ENCODE data around the gene VPS54.

DNA sequence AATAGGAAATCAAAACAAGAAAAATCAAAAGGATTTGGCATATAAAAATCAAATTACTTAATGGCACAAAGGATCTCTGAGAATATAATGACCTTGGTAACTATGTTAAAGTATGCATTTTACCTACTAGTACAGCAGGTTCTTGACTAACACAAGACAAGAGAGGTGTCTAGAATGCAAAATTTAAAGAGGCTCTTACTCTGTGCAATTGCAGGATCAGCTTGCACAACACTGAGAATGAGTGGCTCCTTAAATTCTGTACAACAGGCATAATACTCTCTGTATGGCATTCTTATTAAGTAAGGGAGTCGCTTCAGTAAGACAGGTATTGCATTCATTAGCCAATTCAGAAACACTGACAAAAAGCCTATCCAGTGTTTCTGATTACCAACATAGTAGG, 104.9 kb downstream of the VPS54 start:
- TF ChIP-seq, protein P1, sequence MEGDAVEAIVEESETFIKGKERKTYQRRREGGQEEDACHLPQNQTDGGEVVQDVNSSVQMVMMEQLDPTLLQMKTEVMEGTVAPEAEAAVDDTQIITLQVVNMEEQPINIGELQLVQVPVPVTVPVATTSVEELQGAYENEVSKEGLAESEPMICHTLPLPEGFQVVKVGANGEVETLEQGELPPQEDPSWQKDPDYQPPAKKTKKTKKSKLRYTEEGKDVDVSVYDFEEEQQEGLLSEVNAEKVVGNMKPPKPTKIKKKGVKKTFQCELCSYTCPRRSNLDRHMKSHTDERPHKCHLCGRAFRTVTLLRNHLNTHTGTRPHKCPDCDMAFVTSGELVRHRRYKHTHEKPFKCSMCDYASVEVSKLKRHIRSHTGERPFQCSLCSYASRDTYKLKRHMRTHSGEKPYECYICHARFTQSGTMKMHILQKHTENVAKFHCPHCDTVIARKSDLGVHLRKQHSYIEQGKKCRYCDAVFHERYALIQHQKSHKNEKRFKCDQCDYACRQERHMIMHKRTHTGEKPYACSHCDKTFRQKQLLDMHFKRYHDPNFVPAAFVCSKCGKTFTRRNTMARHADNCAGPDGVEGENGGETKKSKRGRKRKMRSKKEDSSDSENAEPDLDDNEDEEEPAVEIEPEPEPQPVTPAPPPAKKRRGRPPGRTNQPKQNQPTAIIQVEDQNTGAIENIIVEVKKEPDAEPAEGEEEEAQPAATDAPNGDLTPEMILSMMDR (IDR thresholded peaks at IDR 0.05; ENCODE audit: insufficient read depth, low read depth, low read length): no peak
- no peak for TF ChIP-seq EZH2 (IDR thresholded peaks at IDR 0.05; ENCODE audit: insufficient read depth, low read length)

Measured in astrocyte (in vitro differentiated cells and primary cell).